ENCODE results near the gene TAS2R1. TPM values are rescaled to one million over a fixed set of nuclear protein-coding genes. Genes with fewer than 3 reads are reported as not detected.
"Not testable (repeated sequence)": the region's sequence is repeated elsewhere in the genome, so short reads cannot be mapped to it uniquely, and the experiment has no call there.

TAS2R1 gene
- total and polyA plus RNA-seq, 8 donors, result 0.13 TPM; not detected in 7

GRCh38 chr5:9601055-9601739 lies 29.0 kb downstream of the TAS2R1 start:
- Histone ChIP-seq H3K9me3 (peaks cover 0 to 2% of the 10 kb centered on the region in 2 donors), H3K27me3 (no peaks in the 10 kb centered on the region), H3K36me3 (no peaks in the 10 kb centered on the region), H3K4me3 (no peak overlapping the region), H3K27ac (no peak overlapping the region), H3K4me1 (no peaks in the 10 kb centered on the region)
- no peak for TF ChIP-seq CTCF (IDR thresholded peaks at IDR 0.05)
- intact Hi-C loops (cut with DNase I), result no loop called here
- ATAC-seq, result no peak
- no peak for DNase-seq

- DNase-seq, result no peak
- intact Hi-C loops (cut with DNase I), result no loop called here
- Histone ChIP-seq H3K9me3 (peaks cover 0 to 2% of the 10 kb centered on the region in 2 donors), H3K4me3 (no peak overlapping the region), H3K4me1 (no peaks in the 10 kb centered on the region), H3K36me3 (no peaks in the 10 kb centered on the region), H3K27ac (no peak overlapping the region), H3K27me3 (no peaks in the 10 kb centered on the region)
- no peak for ATAC-seq
- TF ChIP-seq CTCF (IDR thresholded peaks at IDR 0.05), result no peak
Observed at GRCh38 chr5:9599391-9599790, 30.8 kb downstream of the TAS2R1 start.

- H3K4me3 ChIP-seq; H3K4me1 ChIP-seq; DNase-seq; ATAC-seq; intact Hi-C loops (cut with DNase I); H3K9me3 ChIP-seq; H3K27ac ChIP-seq; H3K27me3 ChIP-seq; H3K36me3 ChIP-seq: not testable (repeated sequence)
Observed at GRCh38 chr5:9598329-9598728, 31.8 kb downstream of the TAS2R1 start.

- ATAC-seq; intact Hi-C loops (cut with DNase I); H3K36me3 ChIP-seq; H3K4me3 ChIP-seq; H3K27me3 ChIP-seq; DNase-seq; H3K4me1 ChIP-seq; H3K9me3 ChIP-seq; H3K27ac ChIP-seq: not testable (repeated sequence)
Observed at GRCh38 chr5:9597322-9597721, 32.8 kb downstream of the TAS2R1 start.

- intact Hi-C loops (cut with DNase I), result no loop called here
- no peak for ATAC-seq
- no peak for TF ChIP-seq CTCF (IDR thresholded peaks at IDR 0.05)
Observed at GRCh38 chr5:9596824-9597223, 33.3 kb downstream of the TAS2R1 start.

GRCh38 chr5:9596171-9596780 lies 33.9 kb downstream of the TAS2R1 start:
- H3K36me3 ChIP-seq, result no peaks in the 10 kb centered on the region
- no peaks in the 10 kb centered on the region for H3K4me1 ChIP-seq
- no peaks in the 10 kb centered on the region for H3K9me3 ChIP-seq
- no peak for TF ChIP-seq CTCF (IDR thresholded peaks at IDR 0.05)
- no peaks in the 10 kb centered on the region for H3K27me3 ChIP-seq
- H3K4me3 ChIP-seq, result no peak overlapping the region
- DNase-seq, result no peak
- H3K27ac ChIP-seq, result no peak overlapping the region
- intact Hi-C loops (cut with DNase I), result no loop called here
- ATAC-seq, result no peak

More at GRCh38 chr5:9596824-9597223, 33.3 kb downstream of the TAS2R1 start:
- no peak for DNase-seq
- no peaks in the 10 kb centered on the region for H3K27me3 ChIP-seq
- H3K36me3 ChIP-seq, result no peaks in the 10 kb centered on the region
- no peaks in the 10 kb centered on the region for H3K9me3 ChIP-seq
- H3K27ac ChIP-seq, result no peak overlapping the region
- H3K4me3 ChIP-seq, result no peak overlapping the region
- H3K4me1 ChIP-seq, result no peaks in the 10 kb centered on the region

Measured in left lung (tissue), 10 donors.